Lower leg skin (tissue), 4 donors: Measurements from ENCODE around the gene SLC43A1. TPM values are rescaled to one million over a fixed set of nuclear protein-coding genes. Genes with fewer than 3 reads are reported as not detected.

Source experiments
- DNase-seq, 2 donors: peaks; one replicate each; pipeline ENCODE4 v3.0.0-alpha.2; 2019; ENCODE audit warnings: low spot score in 2 of 2
- H3K4me3 ChIP-seq: fragments of 200-600 bp; sonication (generic); 2 replicates; pipeline ENCODE4 v1.5.1; 2017; ENCODE audit warnings: mild to moderate bottlenecking, low read depth; ENCODE audit not compliant: poor library complexity, severe bottlenecking
- CTCF ChIP-seq, 3 donors: fragments of 450-650 bp; IDR thresholded peaks; one replicate each; pipeline ENCODE4 v1.5.1; 2016; ENCODE audit warnings: antibody characterized with exemption in 3 of 3, mild to moderate bottlenecking in 3 of 3, moderate library complexity in 2 of 3
- POLR2A ChIP-seq, 2 donors: fragments of 450-650 bp; IDR thresholded peaks; one replicate each; pipeline ENCODE4 v1.6.1; 2016 to 2017; ENCODE audit warnings: antibody characterized with exemption in 2 of 2, mild to moderate bottlenecking in 1 of 2, moderate library complexity in 1 of 2
- WGBS, 2 donors: methylation state at CpG; one replicate each; pipeline ENCODE4 v1.1.5; 2018; 5-methylcytosine and 5-hydroxymethylcytosine counted together
- intact Hi-C: fragments of 100-400 bp; cut with DNase I; formaldehyde crosslinking; loops from one replicate; pipeline ENCODE4 v1.15.0; 2023; ENCODE audit warnings: low total_unique reads
- total RNA-seq, 4 donors: library from RNA; depleted of rRNA; stranded (reverse); fragments of >200 nt; gene quantifications; one replicate each; pipeline ENCODE4 v1.1.0, GENCODE V29; 2016

The SLC43A1 gene
- total RNA-seq, 4 donors from 2014 or later, result 15.9 to 20.2 (median 18.3) TPM

GRCh38 chr11:57512646-57513451 lies 2.7 kb downstream of the SLC43A1 start:
- no peak for DNase-seq
- 61 to 63% methylated on average over 12 of the region's 12 CpGs for WGBS, 2 donors
- TF ChIP-seq CTCF (IDR thresholded peaks at IDR 0.05) (no peak), POLR2A (IDR thresholded peaks at IDR 0.05) (no peak)
- intact Hi-C loops, result no loop called here
- H3K4me3 ChIP-seq, result no peak overlapping the region

GRCh38 chr11:57511741-57512430 lies 3.6 kb downstream of the SLC43A1 start:
- 88 to 91% methylated on average over 6 of the region's 6 CpGs for WGBS, 2 donors
- H3K4me3 ChIP-seq, result no peak overlapping the region
- intact Hi-C loops, result no loop called here
- DNase-seq, result no peak
- TF ChIP-seq POLR2A (IDR thresholded peaks at IDR 0.05) (no peak), CTCF (IDR thresholded peaks at IDR 0.05) (no peak)

GRCh38 chr11:57508341-57509170 lies 6.9 kb downstream of the SLC43A1 start:
- H3K4me3 ChIP-seq, result no peak overlapping the region
- WGBS, 2 donors, result 71 to 82% methylated on average over 7 of the region's 7 CpGs
- TF ChIP-seq CTCF (IDR thresholded peaks at IDR 0.05) (no peak), POLR2A (IDR thresholded peaks at IDR 0.05) (no peak)
- DNase-seq, result no peak
- intact Hi-C loops, result no loop called here

- no peak overlapping the region for H3K4me3 ChIP-seq
- DNase-seq, result no peak
- intact Hi-C loops, result no loop called here
- TF ChIP-seq CTCF (IDR thresholded peaks at IDR 0.05), result no peak
- no peak for TF ChIP-seq POLR2A (IDR thresholded peaks at IDR 0.05)
- WGBS, 2 donors, result 88 to 95% methylated on average over 1 of the region's 1 CpG
These were observed 9.0 kb downstream of the SLC43A1 start for GRCh38 chr11:57506522-57506921.

GRCh38 chr11:57504511-57504910 lies 11.0 kb downstream of the SLC43A1 start:
- WGBS, 2 donors, result 82 to 87% methylated on average over 4 of the region's 4 CpGs
- TF ChIP-seq POLR2A (IDR thresholded peaks at IDR 0.05), result no peak
- TF ChIP-seq CTCF (IDR thresholded peaks at IDR 0.05), result no peak
- H3K4me3 ChIP-seq, result no peak overlapping the region
- intact Hi-C loops, result no loop called here
- no peak for DNase-seq
